ENCODE results near the gene IL11.

GRCh38 chr19:55386493-55386971, 16.3 kb upstream of the IL11 start:
- TF ChIP-seq CTCF (CRISPR knock-in tag; IDR thresholded peaks at IDR 0.05) (no peak), ZNF121 (CRISPR knock-in tag; IDR thresholded peaks at IDR 0.05) (no peak), CBFB (CRISPR knock-in tag; IDR thresholded peaks at IDR 0.05) (no peak), HCFC1 (IDR thresholded peaks at IDR 0.05; ENCODE audit: low read depth, low read length) (no peak), ZNF264 (CRISPR knock-in tag; IDR thresholded peaks at IDR 0.05) (no peak), EP300 (IDR thresholded peaks at IDR 0.05; ENCODE audit: low read depth in 2 of 2, low read length in 2 of 2) (no peak), EP300 (CRISPR knock-in tag; IDR thresholded peaks at IDR 0.05; ENCODE audit: borderline replicate concordance) (no peak), ZBTB1 (CRISPR knock-in tag; IDR thresholded peaks at IDR 0.05; ENCODE audit: borderline replicate concordance) (no peak), RFX5 (IDR thresholded peaks at IDR 0.05; ENCODE audit: low read depth, low read length) (no peak), TCF7 (IDR thresholded peaks at IDR 0.05; ENCODE audit: low read depth) (no peak), GFI1 (CRISPR knock-in tag; IDR thresholded peaks at IDR 0.05; ENCODE audit: borderline replicate concordance) (no peak)
